ENCODE measurements around the gene TYW1B. TPM values are rescaled to one million over a fixed set of nuclear protein-coding genes. Genes with fewer than 3 reads are reported as not detected.
"Not testable (repeated sequence)": the region's sequence is repeated elsewhere in the genome, so short reads cannot be mapped to it uniquely, and the experiment has no call there.

Gene TYW1B, protein sequence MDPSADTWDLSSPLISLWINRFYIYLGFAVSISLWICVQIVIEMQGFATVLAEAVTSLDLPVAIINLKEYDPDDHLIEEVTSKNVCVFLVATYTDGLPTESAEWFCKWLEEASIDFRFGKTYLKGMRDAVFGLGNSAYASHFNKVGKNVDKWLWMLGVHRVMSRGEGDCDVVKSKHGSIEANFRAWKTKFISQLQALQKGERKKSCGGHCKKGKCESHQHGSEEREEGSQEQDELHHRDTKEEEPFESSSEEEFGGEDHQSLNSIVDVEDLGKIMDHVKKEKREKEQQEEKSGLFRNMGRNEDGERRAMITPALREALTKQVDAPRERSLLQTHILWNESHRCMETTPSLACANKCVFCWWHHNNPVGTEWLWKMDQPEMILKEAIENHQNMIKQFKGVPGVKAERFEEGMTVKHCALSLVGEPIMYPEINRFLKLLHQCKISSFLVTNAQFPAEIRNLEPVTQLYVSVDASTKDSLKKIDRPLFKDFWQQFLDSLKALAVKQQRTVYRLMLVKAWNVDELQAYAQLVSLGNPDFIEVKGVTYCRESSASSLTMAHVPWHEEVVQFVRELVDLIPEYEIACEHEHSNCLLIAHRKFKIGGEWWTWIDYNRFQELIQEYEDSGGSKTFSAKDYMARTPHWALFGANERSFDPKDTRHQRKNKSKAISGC
- 1 to 10 TPM; 3.6 to 4.0 TPM for total RNA-seq
- polyA plus RNA-seq (2013, experiment 1 of 2) = 1.4 TPM
- polyA plus RNA-seq (2013, experiment 2 of 2) = 4.6 TPM
- total RNA-seq = 2.3 to 21.0 (median 7.8) reads per million in 172 experiments

DNA sequence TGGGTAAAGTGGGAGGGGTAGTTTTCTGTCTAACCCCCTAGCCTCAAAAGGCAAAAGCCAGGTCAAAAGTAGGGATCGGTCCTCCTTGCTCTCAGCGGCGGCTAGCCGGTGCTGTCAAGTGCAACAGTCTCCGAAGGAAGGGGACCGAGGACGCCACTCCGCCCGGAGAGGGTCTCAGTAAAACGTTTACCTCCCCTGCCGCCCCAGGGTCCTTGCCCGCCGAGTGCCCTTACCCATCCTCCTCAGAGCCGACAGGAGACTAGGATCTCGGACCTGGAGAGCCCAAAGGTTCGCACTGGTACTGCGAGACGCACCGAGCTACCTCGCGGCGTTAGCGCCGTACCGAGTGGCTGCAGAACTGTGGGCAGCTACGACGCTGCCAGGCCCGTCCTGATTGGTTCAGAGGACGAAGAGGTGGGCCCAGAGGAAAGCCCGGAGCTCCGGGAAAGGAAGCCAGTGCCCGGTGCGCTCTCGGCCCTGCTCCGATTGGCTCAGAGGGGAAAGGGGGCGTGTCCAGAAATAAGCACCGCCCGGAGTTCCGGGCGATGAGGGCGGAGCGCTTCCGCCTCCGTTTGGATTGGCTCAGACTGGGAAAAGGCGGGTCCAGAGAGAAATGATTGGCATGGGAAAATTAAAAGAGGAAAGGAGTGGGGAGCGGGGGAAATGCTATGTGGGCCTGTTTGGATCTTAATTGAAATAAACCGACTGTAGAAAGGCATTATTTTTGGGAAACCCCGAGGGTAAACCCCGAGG is at the start of gene TYW1B:
Gene TYW1B (minus strand): TSS at position 362 of the 753 bp plus-strand sequence. CDS start 125 bp downstream, at position 237.
- Histone ChIP-seq H3K4me1 (ENCODE audit: insufficient read depth, low read length) (peaks cover 18% of the 10 kb centered on the region), H3K36me3 (ENCODE audit: insufficient read depth, low read length) (peaks cover 21% of the 10 kb centered on the region), H3K27ac (ENCODE audit: low read depth in 1 of 2, low read length in 2 of 2) (peak within 1 kb of the TSS; percentile 29 to 41), H3K4me3 (ENCODE audit: low read length) (peak within 1 kb of the TSS; percentile 71)
- peaks cover 28% of the 10 kb centered on the region for H3K4me1 Mint-ChIP-seq (ENCODE audit: low read depth)
- POLR2A ChIA-PET = interaction anchor here (0.9 kb wide), 1 partner anchor 87 kb away, joined by 3 read pairs; no protein-coding TSS in a partner anchor
- ATAC-seq (ENCODE audit: poor library complexity) (peak; percentile 77), DNase-seq (peak; percentile 94 to 99 (median 96))
- H3K27me3 ChIP-seq (ENCODE audit: control insufficient read depth in 1 of 2, insufficient read depth in 2 of 2, low read length in 2 of 2); CTCF ChIA-PET; H3K27me3 Mint-ChIP-seq; H3K9me3 ChIP-seq (ENCODE audit: control insufficient read depth in 1 of 2, insufficient read depth in 1 of 2, low read length in 2 of 2); H3K9me3 Mint-ChIP-seq: not testable (repeated sequence)
- H3K27ac Mint-ChIP-seq = peak within 1 kb of the TSS; percentile 94
- peaks cover 34% of the 10 kb centered on the region for H3K36me3 Mint-ChIP-seq (ENCODE audit: low read depth)
- H3K4me3 Mint-ChIP-seq = peak within 1 kb of the TSS; percentile 97
- intact Hi-C loops (cut with DNase I, micrococcal nuclease) = loop anchor here (2.0 to 10.0 kb wide), 4 partner anchors 87 to 907 kb away; partner anchors contain the start of genes ABHD11 (in 1 of the 2) and STX1A (in 1 of the 2)

- H3K27me3 ChIP-seq (ENCODE audit: control insufficient read depth in 1 of 2, insufficient read depth in 2 of 2, low read length in 2 of 2); ATAC-seq (ENCODE audit: poor library complexity); DNase-seq; H3K36me3 ChIP-seq (ENCODE audit: insufficient read depth, low read length); CTCF ChIA-PET; H3K4me1 ChIP-seq (ENCODE audit: insufficient read depth, low read length); H3K27me3 Mint-ChIP-seq; intact Hi-C loops (cut with DNase I, micrococcal nuclease); H3K36me3 Mint-ChIP-seq (ENCODE audit: low read depth); H3K4me1 Mint-ChIP-seq (ENCODE audit: low read depth); H3K4me3 Mint-ChIP-seq; H3K9me3 Mint-ChIP-seq; POLR2A ChIA-PET; H3K27ac Mint-ChIP-seq; H3K4me3 ChIP-seq (ENCODE audit: low read length); H3K9me3 ChIP-seq (ENCODE audit: control insufficient read depth in 1 of 2, insufficient read depth in 1 of 2, low read length in 2 of 2); H3K27ac ChIP-seq (ENCODE audit: low read depth in 1 of 2, low read length in 2 of 2): not testable (repeated sequence)
Measured at GRCh38 chr7:72867591-72867990, 39.6 kb upstream of the TYW1B start.

DNA sequence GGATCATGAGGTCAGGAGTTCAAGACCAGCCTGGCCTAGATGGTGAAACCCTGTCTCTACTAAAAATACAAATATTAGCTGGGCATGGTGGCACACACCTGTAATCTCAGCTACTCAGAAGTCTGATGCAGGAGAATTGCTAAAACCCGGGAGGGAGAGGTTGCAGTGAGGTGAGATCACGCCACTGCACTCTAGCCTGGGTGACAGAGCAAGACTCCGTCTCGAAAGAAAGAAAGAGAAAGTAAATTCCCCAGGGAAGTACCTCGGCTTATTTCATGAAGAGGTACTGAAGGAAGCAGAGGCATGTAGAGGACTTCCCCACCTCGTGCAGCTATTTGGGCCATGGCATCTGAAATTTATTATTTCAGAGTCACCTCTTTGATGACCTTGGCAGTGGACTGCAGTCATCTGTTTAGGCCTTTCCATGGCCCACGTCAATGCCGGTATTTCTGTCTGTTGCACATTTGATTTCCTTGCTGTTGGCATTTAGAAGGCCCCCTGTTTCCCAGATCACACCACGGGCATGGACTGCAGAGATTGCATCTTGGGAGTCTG is 30.9 kb upstream of the TYW1B start:
- DNase-seq; H3K36me3 Mint-ChIP-seq (ENCODE audit: low read depth); H3K27ac ChIP-seq (ENCODE audit: low read depth in 1 of 2, low read length in 2 of 2); ATAC-seq (ENCODE audit: poor library complexity); H3K4me1 ChIP-seq (ENCODE audit: insufficient read depth, low read length); H3K36me3 ChIP-seq (ENCODE audit: insufficient read depth, low read length); H3K9me3 ChIP-seq (ENCODE audit: control insufficient read depth in 1 of 2, insufficient read depth in 1 of 2, low read length in 2 of 2); POLR2A ChIA-PET; H3K27me3 Mint-ChIP-seq; H3K9me3 Mint-ChIP-seq; H3K27me3 ChIP-seq (ENCODE audit: control insufficient read depth in 1 of 2, insufficient read depth in 2 of 2, low read length in 2 of 2); CTCF ChIA-PET; H3K4me3 ChIP-seq (ENCODE audit: low read length); intact Hi-C loops (cut with DNase I, micrococcal nuclease); H3K27ac Mint-ChIP-seq; H3K4me3 Mint-ChIP-seq; H3K4me1 Mint-ChIP-seq (ENCODE audit: low read depth): not testable (repeated sequence)

GRCh38 chr7:72857925-72858324 is 29.9 kb upstream of the TYW1B start:
- H3K4me1 ChIP-seq (ENCODE audit: insufficient read depth, low read length); DNase-seq; POLR2A ChIA-PET; H3K9me3 Mint-ChIP-seq; ATAC-seq (ENCODE audit: poor library complexity); H3K9me3 ChIP-seq (ENCODE audit: control insufficient read depth in 1 of 2, insufficient read depth in 1 of 2, low read length in 2 of 2); H3K4me3 ChIP-seq (ENCODE audit: low read length); intact Hi-C loops (cut with DNase I, micrococcal nuclease); H3K27ac Mint-ChIP-seq; H3K4me3 Mint-ChIP-seq; H3K27ac ChIP-seq (ENCODE audit: low read depth in 1 of 2, low read length in 2 of 2); H3K27me3 ChIP-seq (ENCODE audit: control insufficient read depth in 1 of 2, insufficient read depth in 2 of 2, low read length in 2 of 2); CTCF ChIA-PET; H3K36me3 Mint-ChIP-seq (ENCODE audit: low read depth); H3K4me1 Mint-ChIP-seq (ENCODE audit: low read depth); H3K27me3 Mint-ChIP-seq; H3K36me3 ChIP-seq (ENCODE audit: insufficient read depth, low read length): not testable (repeated sequence)

DNA sequence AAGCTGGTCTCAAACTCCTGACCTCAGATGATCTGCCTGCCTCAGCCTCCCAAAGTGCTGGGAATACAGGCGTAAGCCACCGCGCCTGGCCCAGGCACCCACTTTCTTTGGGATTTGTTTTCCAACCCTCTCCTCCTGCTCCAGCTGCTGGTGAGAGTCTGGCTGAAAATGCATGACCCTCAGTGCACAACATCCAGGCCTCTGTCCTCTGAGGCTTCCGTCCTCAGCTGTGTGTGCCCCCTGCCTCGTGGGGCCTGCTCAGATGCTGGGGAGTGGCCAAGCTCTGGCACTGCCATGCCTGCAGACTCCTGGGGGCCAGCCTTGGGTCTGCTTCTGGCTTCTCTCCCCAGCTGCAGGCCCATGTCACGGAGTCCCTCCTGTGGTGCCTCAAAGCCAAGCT is 27.3 kb upstream of the TYW1B start:
- H3K4me1 Mint-ChIP-seq (ENCODE audit: low read depth); ATAC-seq (ENCODE audit: poor library complexity); intact Hi-C loops (cut with DNase I, micrococcal nuclease); CTCF ChIA-PET; H3K9me3 Mint-ChIP-seq; H3K4me3 Mint-ChIP-seq; H3K27ac ChIP-seq (ENCODE audit: low read depth in 1 of 2, low read length in 2 of 2); H3K36me3 Mint-ChIP-seq (ENCODE audit: low read depth); H3K27ac Mint-ChIP-seq; H3K9me3 ChIP-seq (ENCODE audit: control insufficient read depth in 1 of 2, insufficient read depth in 1 of 2, low read length in 2 of 2); H3K4me3 ChIP-seq (ENCODE audit: low read length); H3K4me1 ChIP-seq (ENCODE audit: insufficient read depth, low read length); H3K27me3 Mint-ChIP-seq; DNase-seq; H3K27me3 ChIP-seq (ENCODE audit: control insufficient read depth in 1 of 2, insufficient read depth in 2 of 2, low read length in 2 of 2); H3K36me3 ChIP-seq (ENCODE audit: insufficient read depth, low read length); POLR2A ChIA-PET: not testable (repeated sequence)

- intact Hi-C loops (cut with DNase I, micrococcal nuclease); H3K36me3 Mint-ChIP-seq (ENCODE audit: low read depth); H3K4me3 Mint-ChIP-seq; H3K36me3 ChIP-seq (ENCODE audit: insufficient read depth, low read length); POLR2A ChIA-PET; DNase-seq; H3K9me3 ChIP-seq (ENCODE audit: control insufficient read depth in 1 of 2, insufficient read depth in 1 of 2, low read length in 2 of 2); H3K27me3 ChIP-seq (ENCODE audit: control insufficient read depth in 1 of 2, insufficient read depth in 2 of 2, low read length in 2 of 2); H3K4me1 ChIP-seq (ENCODE audit: insufficient read depth, low read length); H3K27ac Mint-ChIP-seq; ATAC-seq (ENCODE audit: poor library complexity); H3K9me3 Mint-ChIP-seq; H3K4me3 ChIP-seq (ENCODE audit: low read length); CTCF ChIA-PET; H3K4me1 Mint-ChIP-seq (ENCODE audit: low read depth); H3K27ac ChIP-seq (ENCODE audit: low read depth in 1 of 2, low read length in 2 of 2); H3K27me3 Mint-ChIP-seq: not testable (repeated sequence)
Measured at GRCh38 chr7:72852937-72853336, 24.9 kb upstream of the TYW1B start.
